NOMO-1 treated with dmso at 0.1 percent for 144 hours (cell line): ENCODE results near the gene BASP1.
"Not testable (repeated sequence)": the region's sequence is repeated elsewhere in the genome, so short reads cannot be mapped to it uniquely, and the experiment has no call there.

Experiments used
- DNase-seq: peaks from one replicate; lab custom pipeline; 2025; ENCODE audit not compliant: unreplicated experiment; lab: John Stamatoyannopoulos, UW

Gene BASP1

GRCh38 chr5:17252543-17252942 is 35.1 kb downstream of the BASP1 start:
- DNase-seq = no peak

- DNase-seq = peak; percentile 99
Observed at GRCh38 chr5:17255471-17256021, 38.1 kb downstream of the BASP1 start.

GRCh38 chr5:17256171-17256570 is 38.7 kb downstream of the BASP1 start:
- no peak for DNase-seq

GRCh38 chr5:17256839-17257238 is 39.4 kb downstream of the BASP1 start:
- no peak for DNase-seq

- DNase-seq = no peak
Observed at GRCh38 chr5:17257705-17258273, 40.4 kb downstream of the BASP1 start.

- no peak for DNase-seq
Observed at GRCh38 chr5:17258431-17258830, 41.0 kb downstream of the BASP1 start.

- not testable (repeated sequence) for DNase-seq
Observed at GRCh38 chr5:17259012-17259411, 41.6 kb downstream of the BASP1 start.

- DNase-seq = no peak
Observed at GRCh38 chr5:17259630-17260257, 42.3 kb downstream of the BASP1 start.

GRCh38 chr5:17260549-17260948 is 43.1 kb downstream of the BASP1 start:
- DNase-seq = no peak

- DNase-seq = no peak
Observed at GRCh38 chr5:17261075-17261474, 43.6 kb downstream of the BASP1 start.

- no peak for DNase-seq
Observed at GRCh38 chr5:17265041-17265440, 47.6 kb downstream of the BASP1 start.

GRCh38 chr5:17267106-17267505 is 49.7 kb downstream of the BASP1 start:
- no peak for DNase-seq

- DNase-seq = no peak
Observed at GRCh38 chr5:17269201-17269600, 51.8 kb downstream of the BASP1 start.

GRCh38 chr5:17272111-17272510 is 54.7 kb downstream of the BASP1 start:
- no peak for DNase-seq

- DNase-seq = no peak
Observed at GRCh38 chr5:17275289-17276158, 58.1 kb downstream of the BASP1 start.

GRCh38 chr5:17276445-17276844 is 59.0 kb downstream of the BASP1 start:
- DNase-seq = no peak

- DNase-seq = no peak
Observed at GRCh38 chr5:17277907-17278306, 60.5 kb downstream of the BASP1 start.

GRCh38 chr5:17278931-17279330 is 61.5 kb downstream of the BASP1 start:
- no peak for DNase-seq

- no peak for DNase-seq
Observed at GRCh38 chr5:17279487-17279886, 62.1 kb downstream of the BASP1 start.

GRCh38 chr5:17282283-17283120 is 65.1 kb downstream of the BASP1 start:
- no peak for DNase-seq

- no peak for DNase-seq
Observed at GRCh38 chr5:17283121-17283415, 65.6 kb downstream of the BASP1 start.
